Measurements from ENCODE around the gene ACTR3C. TPM values are rescaled to one million over a fixed set of nuclear protein-coding genes. Genes with fewer than 3 reads are reported as not detected.
"Not testable (repeated sequence)": the region's sequence is repeated elsewhere in the genome, so short reads cannot be mapped to it uniquely, and the experiment has no call there.

Gene ACTR3C
- total RNA-seq, 1 donor from 2014 or later = not detected

- H3K4me1 Mint-ChIP-seq; H2AFZ ChIP-seq (replicated peaks); H3K4me3 ChIP-seq; H3K36me3 ChIP-seq; H3K9me3 Mint-ChIP-seq; H4K20me1 ChIP-seq (ENCODE audit: low read depth); H3K4me1 ChIP-seq; H3F3A ChIP-seq (ENCODE audit: low read depth); H3K27me3 Mint-ChIP-seq (ENCODE audit: insufficient read depth, low read depth); H3K79me2 ChIP-seq (ENCODE audit: low read depth); H3K9me3 ChIP-seq (ENCODE audit: low read depth); H3K4me3 Mint-ChIP-seq; H3K36me3 Mint-ChIP-seq; H3K4me2 ChIP-seq; H3K27ac Mint-ChIP-seq; H3K27ac ChIP-seq; H3K9ac ChIP-seq: not testable (repeated sequence)
- H3K27me3 ChIP-seq = peaks cover 12% of the 10 kb centered on the region
- TF ChIP-seq CTCF (IDR thresholded peaks at IDR 0.05) = peak; percentile 39
- peak; percentile 13 for DNase-seq (ENCODE audit: low spot score)
These were observed 56.2 kb downstream of the ACTR3C start for GRCh38 chr7:150266953-150267665.

GRCh38 chr7:150262656-150263055 is 60.7 kb downstream of the ACTR3C start:
- H4K20me1 ChIP-seq (ENCODE audit: low read depth); H3K4me2 ChIP-seq; H3K4me3 ChIP-seq; H3K4me3 Mint-ChIP-seq; H3K79me2 ChIP-seq (ENCODE audit: low read depth); H3K9me3 Mint-ChIP-seq; H3K27ac Mint-ChIP-seq; H3F3A ChIP-seq (ENCODE audit: low read depth); H3K4me1 ChIP-seq; H3K36me3 ChIP-seq; H3K9ac ChIP-seq; H2AFZ ChIP-seq (replicated peaks); H3K36me3 Mint-ChIP-seq; H3K27ac ChIP-seq; H3K27me3 Mint-ChIP-seq (ENCODE audit: insufficient read depth, low read depth); DNase-seq (ENCODE audit: low spot score); H3K9me3 ChIP-seq (ENCODE audit: low read depth); H3K4me1 Mint-ChIP-seq: not testable (repeated sequence)
- H3K27me3 ChIP-seq = peaks cover 12% of the 10 kb centered on the region

- not testable (repeated sequence) for H3K27ac ChIP-seq; H2AFZ ChIP-seq (replicated peaks); H3K4me3 Mint-ChIP-seq; H3K27ac Mint-ChIP-seq; H3K4me3 ChIP-seq; H3K4me2 ChIP-seq; H3K9ac ChIP-seq; H3K4me1 Mint-ChIP-seq; DNase-seq (ENCODE audit: low spot score); H3K36me3 Mint-ChIP-seq; H3K4me1 ChIP-seq; H3K79me2 ChIP-seq (ENCODE audit: low read depth); H3K27me3 Mint-ChIP-seq (ENCODE audit: insufficient read depth, low read depth); H3K36me3 ChIP-seq; H4K20me1 ChIP-seq (ENCODE audit: low read depth); H3K9me3 Mint-ChIP-seq; H3K27me3 ChIP-seq; H3F3A ChIP-seq (ENCODE audit: low read depth); H3K9me3 ChIP-seq (ENCODE audit: low read depth)
These were observed 75.6 kb downstream of the ACTR3C start for GRCh38 chr7:150247745-150248144.

- H3K4me1 ChIP-seq; H3K79me2 ChIP-seq (ENCODE audit: low read depth); H3K9me3 Mint-ChIP-seq; H3K27me3 Mint-ChIP-seq (ENCODE audit: insufficient read depth, low read depth); H3K4me2 ChIP-seq; H3K9ac ChIP-seq; H3K9me3 ChIP-seq (ENCODE audit: low read depth); H3K4me1 Mint-ChIP-seq; H3K4me3 ChIP-seq; H4K20me1 ChIP-seq (ENCODE audit: low read depth); H3K4me3 Mint-ChIP-seq; H3K36me3 Mint-ChIP-seq; H3F3A ChIP-seq (ENCODE audit: low read depth); H3K27me3 ChIP-seq; H3K36me3 ChIP-seq; H3K27ac ChIP-seq; DNase-seq (ENCODE audit: low spot score); H3K27ac Mint-ChIP-seq; H2AFZ ChIP-seq (replicated peaks): not testable (repeated sequence)
These were observed 78.1 kb downstream of the ACTR3C start for GRCh38 chr7:150245208-150245607.

- H3K4me3 ChIP-seq; H3K4me1 ChIP-seq; H3K9me3 Mint-ChIP-seq; H3K27me3 Mint-ChIP-seq (ENCODE audit: insufficient read depth, low read depth); H3K4me1 Mint-ChIP-seq; H3K27ac Mint-ChIP-seq; H4K20me1 ChIP-seq (ENCODE audit: low read depth); H3K79me2 ChIP-seq (ENCODE audit: low read depth); H3K27me3 ChIP-seq; H3K36me3 Mint-ChIP-seq; H3F3A ChIP-seq (ENCODE audit: low read depth); H3K27ac ChIP-seq; H3K4me2 ChIP-seq; DNase-seq (ENCODE audit: low spot score); H3K36me3 ChIP-seq; H3K4me3 Mint-ChIP-seq; H3K9me3 ChIP-seq (ENCODE audit: low read depth); H3K9ac ChIP-seq; H2AFZ ChIP-seq (replicated peaks): not testable (repeated sequence)
These were observed 80.4 kb downstream of the ACTR3C start for GRCh38 chr7:150242935-150243334.

- not testable (repeated sequence) for H3K9me3 Mint-ChIP-seq; H4K20me1 ChIP-seq (ENCODE audit: low read depth); H3K79me2 ChIP-seq (ENCODE audit: low read depth); H3K4me2 ChIP-seq; H3K36me3 ChIP-seq; H3K9me3 ChIP-seq (ENCODE audit: low read depth); H3K4me1 Mint-ChIP-seq; H3F3A ChIP-seq (ENCODE audit: low read depth); H3K9ac ChIP-seq; H3K4me3 ChIP-seq; H3K4me1 ChIP-seq; H3K4me3 Mint-ChIP-seq; H3K27ac ChIP-seq; H3K27ac Mint-ChIP-seq; H2AFZ ChIP-seq (replicated peaks); DNase-seq (ENCODE audit: low spot score); H3K36me3 Mint-ChIP-seq
- H3K27me3 ChIP-seq = peaks cover 56% of the 10 kb centered on the region
- H3K27me3 Mint-ChIP-seq (ENCODE audit: insufficient read depth, low read depth) = peaks cover 14% of the 10 kb centered on the region
These were observed 97.9 kb downstream of the ACTR3C start for GRCh38 chr7:150225444-150225843.
